Measurements from ENCODE around the gene KRT79.

- TF ChIP-seq CREB5 (CRISPR knock-in tag; IDR thresholded peaks at IDR 0.05; ENCODE audit: low read depth) = no peak
- no peak for TF ChIP-seq ZNF8 (CRISPR knock-in tag; IDR thresholded peaks at IDR 0.05)
- no peak for TF ChIP-seq ZFP3 (CRISPR knock-in tag; IDR thresholded peaks at IDR 0.05)
- TF ChIP-seq ZNF70 (CRISPR knock-in tag; IDR thresholded peaks at IDR 0.05) = no peak
- no peak for TF ChIP-seq GLIS3 (CRISPR knock-in tag; IDR thresholded peaks at IDR 0.05)
- TF ChIP-seq TCF4 (CRISPR knock-in tag; IDR thresholded peaks at IDR 0.05; ENCODE audit: borderline replicate concordance) = no peak
These were observed at the start of gene KRT79 for GRCh38 chr12:52833922-52834726.

All from SK-N-SH treated with all-trans-retinoic acid at 6 μM for 48 hours (cell line).